ENCODE measurements around the gene KIF14.
"Not testable (repeated sequence)": the region's sequence is repeated elsewhere in the genome, so short reads cannot be mapped to it uniquely, and the experiment has no call there.

KIF14 gene

DNA sequence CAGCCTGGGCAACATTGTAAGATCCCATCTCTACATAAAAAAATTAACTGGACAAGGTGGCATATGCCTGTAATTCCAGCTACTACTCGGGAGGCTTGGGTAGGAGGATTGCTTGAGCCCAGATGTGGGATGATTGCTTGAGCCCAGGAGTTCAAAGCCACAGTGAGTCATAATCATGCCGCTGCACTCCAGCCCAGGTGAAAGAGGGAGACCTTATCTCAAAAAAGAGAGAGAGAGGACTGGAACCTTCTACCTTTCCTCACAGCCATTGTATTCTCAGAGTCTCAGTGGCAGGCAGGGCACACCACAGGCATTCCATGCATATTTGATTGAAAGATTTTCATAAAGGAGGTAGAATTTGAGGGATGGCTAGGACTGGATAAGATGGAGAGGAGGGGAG, 78.4 kb downstream of the KIF14 start:
- DNase-seq: no peak

DNA sequence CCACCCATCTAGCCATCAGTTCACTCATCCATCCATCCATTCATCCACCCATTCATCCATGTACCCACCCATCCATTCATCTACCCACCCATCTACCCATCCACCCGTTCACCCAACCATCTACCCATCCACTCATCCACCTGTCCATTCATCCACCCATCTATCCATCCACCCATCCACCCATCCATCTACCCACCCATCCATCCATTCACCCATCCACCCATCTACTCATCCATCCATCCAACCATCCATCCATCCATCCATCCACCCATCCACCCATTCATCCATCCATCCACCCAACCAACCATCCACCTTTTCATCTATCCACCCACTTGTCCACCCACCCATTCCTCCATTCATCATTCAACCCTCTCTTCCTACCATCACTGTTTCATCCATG, 80.3 kb downstream of the KIF14 start:
- no peak for DNase-seq

DNA sequence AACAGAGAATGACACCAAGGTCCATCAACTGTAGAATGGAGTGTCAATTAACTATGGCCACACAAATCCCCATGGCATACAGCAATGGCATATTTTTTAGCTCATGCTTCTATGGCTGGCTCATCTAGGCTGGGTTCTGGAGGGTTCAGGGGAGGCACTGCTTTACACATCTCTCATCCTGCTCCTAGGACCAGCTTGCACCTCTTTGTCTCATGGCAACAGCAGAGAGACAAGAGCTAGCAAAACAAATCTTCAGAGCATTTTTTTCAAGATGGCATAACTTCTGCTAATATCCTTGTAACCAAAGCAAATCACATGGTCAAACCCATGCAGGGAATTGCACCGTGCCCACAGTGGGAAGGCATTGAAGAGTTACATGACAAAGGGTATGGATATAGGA, 82.4 kb downstream of the KIF14 start:
- DNase-seq: no peak

DNA sequence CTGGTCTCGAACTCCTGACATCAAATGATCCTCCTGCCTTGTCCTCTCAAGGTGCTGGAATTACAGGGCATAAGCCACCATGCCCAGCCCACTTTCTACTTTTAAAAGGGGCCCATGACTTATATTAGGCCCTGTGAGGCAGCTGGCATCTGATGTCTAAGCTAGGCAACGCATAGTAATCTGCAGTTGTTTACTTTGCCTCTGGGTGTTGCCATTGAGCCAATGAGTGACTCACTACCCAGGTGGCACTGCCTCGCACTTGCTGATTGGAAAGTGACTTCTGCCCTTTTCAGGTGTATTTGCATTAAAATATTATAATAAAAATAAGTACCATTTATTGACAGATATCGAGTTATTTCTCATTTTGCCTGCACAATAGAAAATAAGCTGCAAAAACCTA, 84.9 kb downstream of the KIF14 start:
- DNase-seq: no peak

DNA sequence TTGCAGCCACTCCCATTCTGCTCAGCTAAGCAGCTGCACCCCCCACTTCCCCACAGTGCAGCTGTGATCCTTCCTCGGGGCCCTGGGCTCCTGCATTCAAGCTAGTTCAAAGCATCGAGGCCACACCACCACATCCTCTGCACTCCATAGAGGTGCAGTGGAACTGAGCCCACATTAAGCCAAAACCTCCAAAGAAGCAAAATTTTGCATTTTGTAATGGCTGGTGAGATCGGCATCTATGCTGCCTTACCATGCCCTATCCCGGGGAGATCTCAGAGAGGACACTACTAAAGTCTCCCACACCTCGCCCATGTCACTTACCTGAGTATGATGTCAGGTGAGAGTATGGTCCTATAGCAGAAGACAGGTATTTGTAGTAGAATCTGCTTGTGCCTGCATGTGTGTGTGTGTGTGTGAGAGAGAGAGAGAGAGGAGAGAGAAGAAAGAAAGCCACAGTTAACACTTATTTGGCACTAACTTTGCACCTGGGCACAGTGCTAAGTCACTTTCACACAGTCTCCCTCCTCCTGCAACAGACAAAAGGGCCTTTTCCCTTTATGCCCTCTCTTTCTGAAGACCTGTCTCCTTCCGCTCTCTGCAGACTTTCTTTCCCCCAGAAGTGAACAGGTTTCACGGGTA, 89.8 kb downstream of the KIF14 start:
- DNase-seq: no peak

DNA sequence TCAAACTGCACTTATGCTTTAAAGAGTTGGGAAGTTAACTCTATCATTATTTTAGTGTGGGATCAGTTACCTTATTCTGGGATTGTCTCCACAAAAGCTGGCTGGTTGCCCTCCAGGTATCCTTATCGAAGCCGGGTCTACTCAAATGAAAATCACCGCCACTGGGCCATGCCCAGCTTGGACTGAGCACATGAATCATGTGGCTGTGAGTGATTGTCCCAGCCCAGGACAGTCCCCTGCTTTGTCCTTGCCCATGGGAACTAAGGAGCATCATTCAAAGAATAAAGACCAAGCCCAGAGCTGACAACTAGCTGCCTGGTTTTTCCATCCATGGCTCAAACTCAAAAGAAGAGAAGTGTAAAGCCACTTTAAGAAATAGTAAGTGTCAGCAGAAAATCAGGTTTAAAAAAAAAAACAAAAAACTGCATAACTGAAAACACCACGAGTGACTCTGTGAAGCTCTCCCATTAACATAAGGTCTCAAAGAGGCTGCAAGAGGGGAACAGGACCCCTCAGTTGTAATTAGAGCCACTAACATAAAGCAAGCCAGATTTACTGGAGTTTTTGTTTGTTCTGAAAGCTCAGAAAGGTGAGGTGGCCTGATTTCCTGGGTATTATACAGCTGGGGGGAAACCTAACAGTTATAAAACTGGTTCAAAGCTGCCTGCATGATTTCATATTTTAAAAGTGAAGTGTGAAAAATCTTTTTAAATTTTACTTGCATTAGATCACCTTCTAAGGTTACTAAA, 91.5 kb downstream of the KIF14 start:
- DNase-seq: no peak

DNA sequence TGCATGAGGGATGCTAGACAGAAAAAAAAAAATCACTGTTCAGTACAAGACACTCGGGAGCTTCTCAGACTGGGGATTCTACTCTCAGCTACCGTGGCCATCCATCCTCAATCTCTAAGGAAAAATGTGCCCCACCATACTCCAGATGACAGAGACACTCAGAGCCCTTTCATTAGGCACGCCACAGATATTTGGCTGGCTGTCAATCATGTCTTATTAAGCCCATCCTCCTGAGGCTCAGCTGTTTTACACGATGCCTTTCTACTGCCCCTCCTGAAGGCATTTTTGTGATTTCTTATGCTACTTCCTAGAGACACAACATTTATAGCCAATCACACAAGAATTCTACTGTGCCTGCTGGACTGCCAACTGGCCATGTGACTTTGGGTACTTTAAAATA, 92.9 kb downstream of the KIF14 start:
- no peak for DNase-seq

DNA sequence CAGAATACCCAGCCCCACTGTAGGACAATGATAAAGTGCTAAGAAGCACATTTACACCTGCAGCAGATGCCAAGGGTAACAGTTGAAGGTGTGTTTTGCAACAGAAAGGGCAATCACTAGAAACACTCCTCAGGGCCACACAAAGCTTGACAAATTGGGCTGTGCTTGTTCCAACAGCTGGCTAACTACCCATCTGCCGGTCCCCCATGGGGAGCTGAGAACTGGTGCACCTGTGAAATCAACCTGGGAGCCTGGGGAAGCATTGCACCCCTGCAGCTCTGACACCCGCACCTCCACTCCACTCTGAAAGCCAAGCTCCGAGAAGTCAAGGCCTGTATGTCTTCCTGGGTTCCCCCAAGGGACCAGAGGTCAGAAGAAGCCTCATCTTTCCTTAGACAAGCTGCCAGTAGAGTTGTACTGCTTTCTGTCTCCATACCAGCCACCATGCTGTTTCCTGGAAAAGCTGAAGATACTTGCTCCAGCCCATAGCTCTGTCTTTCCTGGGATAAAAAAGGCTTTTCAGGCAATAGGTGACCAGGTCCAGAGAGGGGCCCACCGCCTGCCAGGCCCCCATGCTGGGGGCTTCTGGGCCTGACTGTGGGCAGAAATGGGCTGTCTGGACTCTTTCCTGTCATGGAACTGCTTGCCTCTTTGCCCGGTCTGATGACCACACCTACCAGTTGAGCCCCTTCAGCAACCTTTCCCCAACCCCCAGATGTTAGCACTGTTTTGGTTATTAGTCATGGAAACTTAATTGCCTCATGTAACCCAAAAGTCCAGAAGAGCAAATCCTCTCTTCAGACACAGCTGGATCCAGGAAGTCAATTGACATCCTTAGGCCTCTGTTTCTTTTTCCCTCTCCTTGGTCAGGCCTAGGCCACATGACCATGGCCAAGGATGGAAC, 93.6 kb downstream of the KIF14 start:
- peak; percentile 41 for DNase-seq

DNA sequence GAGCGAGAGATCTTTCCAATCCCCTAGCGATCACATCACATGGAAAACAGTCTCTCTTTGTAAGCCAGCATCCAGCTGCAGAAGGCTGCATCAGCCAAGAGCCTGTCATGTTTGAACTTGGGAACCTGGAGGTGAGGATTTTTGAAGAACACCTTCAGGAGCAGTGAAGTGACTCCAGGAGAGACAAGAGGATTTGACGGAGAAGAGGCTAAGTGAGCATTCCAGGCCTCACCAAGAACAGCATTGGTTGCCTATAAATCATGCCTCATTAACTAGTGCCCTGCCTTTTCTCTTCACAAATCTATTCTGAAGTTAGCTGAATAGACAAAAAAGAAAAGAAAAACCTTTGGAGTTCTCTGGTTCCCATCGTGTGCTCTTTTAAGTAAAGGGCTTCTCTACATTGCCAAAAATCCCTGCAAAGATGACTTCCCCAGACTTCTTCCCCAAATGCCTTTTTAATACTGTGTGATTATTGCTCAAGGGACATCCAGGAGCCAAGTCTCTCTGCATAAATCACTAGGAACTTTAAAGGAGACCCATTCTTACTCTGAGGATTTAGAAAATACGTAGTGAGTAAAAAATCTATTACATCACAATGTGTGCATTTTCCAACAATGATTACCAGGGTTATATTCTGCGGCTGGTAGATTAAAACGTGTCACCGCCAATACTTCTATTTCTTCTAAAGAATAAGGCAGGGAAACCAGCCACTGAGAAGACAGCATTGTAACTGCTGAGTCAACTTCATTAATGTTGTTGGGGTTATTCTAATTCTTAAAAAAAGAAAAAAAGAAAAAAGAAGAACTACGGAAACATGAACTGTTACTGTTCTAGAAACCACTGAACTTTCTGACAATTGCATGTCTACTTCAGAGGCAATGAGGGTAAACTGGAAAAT, 95.2 kb downstream of the KIF14 start:
- peak; percentile 73 for DNase-seq

DNA sequence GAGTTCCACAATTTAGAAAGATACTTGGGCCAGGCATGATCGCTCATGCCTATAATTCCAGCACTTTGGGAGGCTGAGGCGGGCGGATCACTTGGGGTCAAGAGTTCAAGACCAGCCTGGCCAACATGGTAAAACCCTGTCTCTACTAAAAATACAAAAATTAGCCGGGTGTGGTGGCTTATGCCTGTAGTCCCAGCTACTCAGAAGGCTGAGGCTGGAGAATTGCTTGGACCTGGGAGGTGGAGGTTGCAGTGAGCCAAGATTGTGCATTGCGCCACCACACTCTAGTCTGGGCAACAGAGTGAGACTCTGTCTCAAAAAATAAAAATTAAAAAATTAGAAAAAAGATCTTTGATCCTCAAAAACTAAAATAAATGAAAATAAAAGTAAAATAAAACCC, 96.0 kb downstream of the KIF14 start:
- DNase-seq: not testable (repeated sequence)

DNA sequence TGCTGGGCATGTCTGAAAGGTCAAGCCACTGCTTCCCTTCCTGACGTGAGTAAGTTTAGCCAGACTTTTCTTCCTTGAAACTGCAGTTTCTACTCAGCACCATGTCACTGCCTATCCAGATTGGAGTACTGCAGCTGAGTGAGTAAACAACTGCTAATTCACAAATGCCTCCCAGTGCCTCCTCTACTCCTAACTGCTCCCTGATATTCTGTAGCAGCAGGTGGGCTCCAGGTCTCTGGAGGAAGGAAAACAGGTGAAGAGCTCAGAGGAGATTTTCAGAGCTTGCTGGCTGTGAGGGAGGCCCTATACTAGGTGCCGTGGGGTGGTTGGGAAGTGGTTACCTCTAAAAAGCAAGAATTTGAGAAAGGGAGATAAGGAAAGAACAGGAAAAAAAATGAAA, 96.5 kb downstream of the KIF14 start:
- DNase-seq: no peak

DNA sequence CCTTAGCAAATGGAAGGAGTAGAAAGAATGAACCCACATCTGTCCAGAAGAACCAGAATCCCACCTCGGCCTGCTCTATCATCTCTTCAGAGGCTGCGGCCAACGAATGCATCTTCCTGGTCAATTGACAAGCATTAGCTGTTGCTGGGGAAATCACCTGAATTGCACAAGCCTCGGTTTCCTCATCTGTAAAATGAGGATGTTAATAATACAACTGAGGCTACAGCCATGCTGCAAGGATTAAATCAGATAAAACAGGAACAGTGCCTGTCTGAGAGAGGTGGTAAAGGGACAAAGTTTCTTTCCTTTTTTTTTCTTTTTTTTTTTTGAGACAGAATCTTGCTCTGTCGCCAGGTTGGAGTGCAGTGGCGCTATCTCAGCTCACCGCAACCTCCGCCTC, 99.8 kb downstream of the KIF14 start:
- DNase-seq: no peak

DNA sequence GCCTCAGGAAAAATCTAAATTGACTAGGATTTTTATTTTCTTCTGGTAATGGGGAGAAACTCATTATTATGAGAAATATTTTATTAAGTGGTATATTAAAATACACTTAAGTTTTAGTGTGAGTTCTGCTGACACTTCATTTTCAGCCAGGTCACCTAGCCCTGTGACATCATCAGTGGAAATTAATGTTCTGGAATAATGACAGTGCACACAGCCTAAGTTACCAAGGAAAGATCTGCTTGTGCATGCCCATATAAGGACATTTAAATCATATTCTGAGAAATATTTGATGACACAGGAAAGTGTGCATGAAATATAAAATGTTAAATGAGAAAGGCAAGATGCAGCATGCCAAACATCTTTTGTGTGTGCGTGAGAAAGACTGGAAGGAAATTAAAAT, 102.0 kb downstream of the KIF14 start:
- DNase-seq: peak; percentile 39

DNA sequence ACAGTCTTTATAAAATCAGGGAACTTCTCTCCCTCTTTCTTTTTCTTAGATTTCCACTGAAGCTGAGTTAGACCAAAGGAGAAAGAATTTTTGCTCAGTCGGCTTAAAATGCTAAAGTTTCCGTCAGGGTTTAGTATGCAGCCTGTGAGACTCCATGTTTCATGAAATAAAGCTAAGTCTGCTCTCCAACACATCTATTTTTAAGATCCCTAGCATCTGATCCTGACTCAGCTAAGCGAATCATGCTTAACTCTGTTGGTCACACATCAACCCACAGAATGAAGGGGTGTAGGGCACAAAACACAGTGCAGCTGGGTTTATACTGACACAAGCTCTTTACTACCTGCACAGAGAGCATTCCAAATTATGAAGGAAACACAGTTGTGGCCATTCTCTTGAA, 108.4 kb downstream of the KIF14 start:
- peak; percentile 77 for DNase-seq

DNA sequence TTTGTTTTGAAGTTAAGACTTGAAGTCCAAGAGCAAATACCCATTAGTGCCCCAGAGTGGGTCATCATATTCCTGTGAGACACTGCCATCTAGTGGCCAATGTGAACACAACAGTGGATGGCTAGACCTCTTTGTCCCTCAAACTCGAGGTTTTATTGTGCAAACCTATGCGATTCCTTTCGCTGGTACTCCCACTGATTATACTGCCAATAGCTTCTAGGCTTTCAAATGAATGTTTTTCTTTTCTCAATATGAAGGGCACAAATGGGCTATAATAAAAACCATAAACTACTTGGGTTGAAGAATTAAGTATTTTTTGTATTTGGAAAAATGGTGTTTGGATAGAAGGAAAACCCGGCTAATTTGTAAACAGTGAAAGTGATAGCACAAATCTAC, 110.3 kb downstream of the KIF14 start:
- peak; percentile 84 for DNase-seq

DNA sequence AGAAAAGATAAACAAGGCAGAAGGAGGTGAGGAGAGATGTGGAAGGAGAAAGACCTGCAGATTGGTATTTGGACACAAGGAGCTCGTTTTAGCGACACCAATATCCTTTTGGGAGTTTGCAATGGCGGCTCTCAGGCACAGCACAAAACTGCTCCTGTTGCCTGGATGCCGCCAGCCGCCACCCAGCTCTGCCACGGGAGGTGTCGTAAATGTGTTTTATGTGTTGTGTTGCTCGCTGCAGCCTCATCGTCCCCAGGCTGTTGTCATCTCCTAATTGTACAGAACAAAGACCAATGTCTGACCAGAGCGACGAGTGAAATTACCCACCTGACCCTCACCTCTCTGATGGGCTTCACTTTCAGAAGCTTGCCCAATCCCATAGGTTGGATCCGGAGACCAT, 114.1 kb downstream of the KIF14 start:
- no peak for DNase-seq

DNA sequence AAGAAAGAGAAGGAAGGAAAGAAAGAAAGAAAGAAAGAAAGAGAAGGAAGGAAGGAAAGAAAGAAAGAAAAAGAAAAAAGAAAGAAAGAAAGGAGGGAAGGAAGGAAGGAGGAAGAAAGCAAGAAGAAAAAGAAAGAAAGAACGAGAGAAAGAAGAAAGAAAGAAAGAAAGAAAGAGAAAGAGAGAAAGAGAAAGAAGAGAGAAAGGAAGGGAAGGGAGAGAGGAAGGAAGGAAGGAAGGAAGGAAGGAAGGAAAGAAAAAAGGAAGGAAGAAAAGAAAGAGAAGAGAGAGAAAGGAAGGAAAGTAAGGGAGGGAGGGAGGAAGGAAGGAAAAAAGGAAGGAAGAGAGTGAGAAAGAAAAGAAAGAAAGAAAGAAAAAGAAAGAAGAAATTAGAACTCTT, 115.3 kb downstream of the KIF14 start:
- no peak for DNase-seq
